GM13976 (cell line): ENCODE measurements around the gene MMEL1.

Experiments used
- DNase-seq: peaks from one replicate; pipeline ENCODE4 v3.0.0; 2012; ENCODE audit warnings: low spot score
- CTCF ChIP-seq: IDR thresholded peaks from 2 replicates; pipeline ENCODE4 v1.5.1; 2012; ENCODE audit warnings: borderline replicate concordance, mild to moderate bottlenecking; ENCODE audit not compliant: insufficient read depth; ENCODE audit errors: extremely low read depth, missing control alignments, control extremely low read depth
- in situ Hi-C: fragments of 300-500 bp; cut with MboI; formaldehyde crosslinking; loops from one replicate; pipeline ENCODE4 v1.12.0; 2022; ENCODE audit warnings: low sequenced_read_pairs, mixed read lengths, inconsistent platforms; ENCODE audit not compliant: unreplicated experiment

The MMEL1 gene

GRCh38 chr1:2643414-2644077 lies 10.7 kb upstream of the MMEL1 start:
- no peak for TF ChIP-seq CTCF
- in situ Hi-C loops = no loop called here
- DNase-seq = peak; percentile 29

GRCh38 chr1:2642560-2643413 lies 10.0 kb upstream of the MMEL1 start:
- in situ Hi-C loops = no loop called here
- peak; percentile 44 for TF ChIP-seq CTCF
- DNase-seq = peak; percentile 100

GRCh38 chr1:2642131-2642559 lies 9.3 kb upstream of the MMEL1 start:
- TF ChIP-seq CTCF = no peak
- DNase-seq = no peak
- in situ Hi-C loops = no loop called here

- in situ Hi-C loops = no loop called here
- peak; percentile 36 for DNase-seq
- TF ChIP-seq CTCF = no peak
Observed at GRCh38 chr1:2641381-2642130, 8.7 kb upstream of the MMEL1 start.

GRCh38 chr1:2640626-2641025 lies 7.8 kb upstream of the MMEL1 start:
- DNase-seq = peak; percentile 29
- in situ Hi-C loops = no loop called here
- no peak for TF ChIP-seq CTCF

GRCh38 chr1:2639607-2640521 lies 7.0 kb upstream of the MMEL1 start:
- no peak for DNase-seq
- in situ Hi-C loops = no loop called here
- no peak for TF ChIP-seq CTCF
